GM19240 (cell line): ENCODE measurements around the gene WWOX.

ENCODE experiments used
- DNase-seq: peaks from one replicate; pipeline ENCODE4 v3.0.0; 2011; ENCODE audit warnings: low spot score; ENCODE audit not compliant: insufficient read length

WWOX gene

GRCh38 chr16:79182616-79183015 lies 1083.2 kb downstream of the WWOX start:
- DNase-seq = no peak

GRCh38 chr16:79183571-79183970 lies 1084.1 kb downstream of the WWOX start:
- DNase-seq = no peak

GRCh38 chr16:79184464-79185030 lies 1085.1 kb downstream of the WWOX start:
- no peak for DNase-seq

GRCh38 chr16:79185711-79186110 lies 1086.3 kb downstream of the WWOX start:
- DNase-seq = no peak

DNA sequence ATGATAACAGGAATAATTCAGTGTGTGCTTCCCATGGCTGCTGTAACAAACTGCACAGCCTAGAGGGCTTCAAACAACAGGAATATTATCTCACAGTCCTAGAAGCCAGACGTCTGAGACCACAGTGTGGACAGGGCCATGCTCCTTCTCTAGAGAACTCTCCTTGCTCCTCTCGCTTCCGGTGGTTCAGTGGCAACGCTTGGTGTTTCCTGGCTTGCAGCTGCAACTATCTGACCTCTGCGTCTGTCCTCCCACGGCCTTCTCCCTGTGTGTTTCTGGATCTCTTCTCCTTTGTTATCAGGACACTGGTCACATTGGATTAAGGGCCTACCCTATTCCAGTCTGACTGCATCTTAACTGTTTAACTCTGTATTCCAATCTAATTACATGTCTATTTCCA lies 1086.7 kb downstream of the WWOX start:
- no peak for DNase-seq

DNA sequence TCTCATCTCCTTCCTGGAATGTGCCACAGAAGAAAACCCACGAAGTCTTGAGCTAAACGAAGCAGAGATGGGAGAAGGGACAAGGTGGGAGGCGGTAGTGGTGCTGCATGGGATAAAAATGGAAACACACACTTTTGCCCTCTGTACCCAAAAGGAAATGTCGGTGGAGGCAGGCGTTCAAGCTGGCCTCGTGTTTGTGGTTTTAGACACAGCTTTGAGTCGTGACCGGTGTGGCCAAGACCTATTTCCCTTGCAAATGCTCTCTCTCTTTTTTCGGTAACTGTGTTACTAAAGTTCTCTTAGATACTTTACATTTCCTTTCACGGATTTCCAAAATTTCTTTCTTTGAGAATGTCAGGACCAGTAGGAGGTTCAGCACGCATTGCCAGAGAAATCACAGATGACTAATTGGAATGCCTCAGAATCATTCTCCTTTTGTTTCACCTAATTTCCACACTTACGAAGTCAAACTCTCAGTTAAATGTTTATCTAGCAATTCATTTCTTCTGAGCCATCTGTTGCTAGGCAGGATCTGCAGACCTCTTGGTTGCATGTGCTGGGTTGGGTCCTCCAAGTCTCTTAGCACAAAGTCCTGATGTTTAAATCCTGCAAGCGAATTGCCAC lies 1088.8 kb downstream of the WWOX start:
- DNase-seq = no peak

- DNase-seq = no peak
These were observed 1089.3 kb downstream of the WWOX start for GRCh38 chr16:79188739-79189122.

GRCh38 chr16:79190542-79190941 lies 1091.1 kb downstream of the WWOX start:
- no peak for DNase-seq

GRCh38 chr16:79191933-79192332 lies 1092.5 kb downstream of the WWOX start:
- no peak for DNase-seq

DNA sequence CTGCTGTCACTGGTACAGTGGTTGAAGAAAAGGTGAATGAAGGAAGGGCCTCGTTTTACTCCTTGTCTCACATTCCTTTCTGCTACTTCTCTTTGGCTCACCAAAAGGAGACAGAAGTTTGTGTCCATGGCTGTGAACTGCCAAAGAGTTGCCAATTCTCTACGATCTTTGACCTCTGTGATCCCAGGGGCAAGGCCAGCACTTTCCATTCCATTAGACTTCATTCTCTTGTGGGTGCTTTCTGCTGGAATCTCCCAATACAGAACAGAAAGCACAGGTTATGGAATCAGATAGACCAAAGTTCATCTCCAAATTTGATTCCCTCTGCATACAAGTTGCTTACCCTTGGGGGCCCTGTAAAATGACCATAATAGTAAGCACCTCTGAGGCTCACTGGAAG lies 1093.5 kb downstream of the WWOX start:
- no peak for DNase-seq

DNA sequence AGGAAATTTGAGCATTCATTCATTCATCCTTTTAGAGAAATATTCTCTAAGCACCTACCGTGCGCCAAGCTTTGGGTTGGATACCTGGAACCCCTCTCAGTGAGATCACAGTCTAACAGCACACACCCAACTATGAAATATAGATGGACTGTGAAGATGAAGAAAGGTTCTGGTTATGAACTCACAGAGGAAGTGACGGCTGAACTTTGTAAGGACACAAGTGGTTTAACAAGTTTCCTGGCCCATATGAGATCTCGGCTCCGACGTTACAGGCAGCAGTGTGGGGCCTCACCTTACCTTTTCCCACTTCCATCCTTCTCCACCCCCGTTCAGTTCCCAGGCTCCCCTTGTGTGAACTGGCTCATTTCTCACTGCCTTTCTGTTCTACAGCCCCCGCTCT lies 1094.8 kb downstream of the WWOX start:
- DNase-seq = no peak

- DNase-seq = no peak
These were observed 1096.5 kb downstream of the WWOX start for GRCh38 chr16:79195938-79196337.

GRCh38 chr16:79201436-79201835 lies 1102.0 kb downstream of the WWOX start:
- DNase-seq = no peak

- DNase-seq = no peak
These were observed 1103.5 kb downstream of the WWOX start for GRCh38 chr16:79202977-79203376.

GRCh38 chr16:79204486-79204885 lies 1105.0 kb downstream of the WWOX start:
- DNase-seq = no peak

DNA sequence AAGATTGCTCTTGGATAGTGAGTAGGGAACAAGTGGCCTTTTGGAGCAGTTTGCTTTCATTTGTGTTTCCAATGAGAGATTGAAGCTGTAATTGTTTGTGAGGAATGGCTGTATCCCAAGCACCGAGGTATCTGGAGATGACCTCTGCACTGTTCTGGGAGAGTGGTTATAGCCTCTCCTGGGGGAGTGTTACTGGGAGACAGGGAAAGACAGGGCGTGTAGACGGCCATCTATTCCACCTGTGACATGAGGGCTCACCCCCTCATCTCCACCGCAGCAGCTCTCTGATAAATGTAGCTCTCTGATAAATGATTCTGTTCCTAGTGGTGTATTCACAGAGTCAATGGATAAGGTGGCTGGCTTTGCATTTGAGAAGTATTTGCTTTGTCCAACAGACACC lies 1107.4 kb downstream of the WWOX start:
- no peak for DNase-seq

DNA sequence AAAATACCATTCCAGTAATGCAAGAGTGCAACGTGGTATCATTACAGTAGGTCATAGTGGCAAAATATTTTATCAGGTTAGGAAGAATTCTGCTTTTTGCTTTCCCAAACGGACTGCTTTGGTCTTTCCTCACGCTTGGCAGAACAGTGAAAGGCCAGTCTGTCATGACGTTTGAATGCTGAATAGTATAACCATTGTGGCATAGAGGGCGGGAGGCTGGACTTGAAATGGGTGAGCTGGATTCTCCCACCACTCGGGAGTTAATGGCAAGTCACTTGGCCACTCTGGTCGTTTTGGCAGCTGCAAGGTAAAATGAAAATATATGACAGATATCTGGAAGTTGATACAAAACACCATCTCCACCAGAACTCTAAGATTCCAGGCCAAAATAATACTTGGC lies 1109.9 kb downstream of the WWOX start:
- no peak for DNase-seq

DNA sequence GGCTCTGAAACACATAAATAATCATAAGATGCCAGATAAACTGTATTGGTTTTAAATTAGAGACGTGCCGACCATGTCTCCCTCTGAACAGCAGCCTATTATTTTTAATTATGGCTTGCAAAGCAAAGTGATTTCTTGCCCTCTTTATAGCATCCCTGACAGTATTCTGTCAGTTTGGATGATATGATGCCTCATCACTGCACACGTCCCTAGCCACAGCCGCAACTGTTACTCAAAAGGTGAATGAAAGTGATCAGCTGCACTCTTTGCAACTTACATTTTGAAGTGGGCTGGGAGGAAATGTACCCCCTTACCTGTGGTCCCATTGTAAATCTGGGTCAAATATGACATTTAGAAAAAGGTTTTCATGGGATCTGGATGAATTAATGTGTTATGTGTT lies 1111.2 kb downstream of the WWOX start:
- DNase-seq = no peak

DNA sequence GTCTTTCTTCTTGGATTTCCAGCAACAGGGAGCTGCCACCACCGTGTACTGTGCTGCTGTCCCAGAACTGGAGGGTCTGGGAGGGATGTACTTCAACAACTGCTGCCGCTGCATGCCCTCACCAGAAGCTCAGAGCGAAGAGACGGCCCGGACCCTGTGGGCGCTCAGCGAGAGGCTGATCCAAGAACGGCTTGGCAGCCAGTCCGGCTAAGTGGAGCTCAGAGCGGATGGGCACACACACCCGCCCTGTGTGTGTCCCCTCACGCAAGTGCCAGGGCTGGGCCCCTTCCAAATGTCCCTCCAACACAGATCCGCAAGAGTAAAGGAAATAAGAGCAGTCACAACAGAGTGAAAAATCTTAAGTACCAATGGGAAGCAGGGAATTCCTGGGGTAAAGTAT lies 1112.1 kb downstream of the WWOX start:
- no peak for DNase-seq

- no peak for DNase-seq
These were observed 1112.8 kb downstream of the WWOX start for GRCh38 chr16:79212114-79212791.

- no peak for DNase-seq
These were observed 1113.8 kb downstream of the WWOX start for GRCh38 chr16:79213214-79213613.

- no peak for DNase-seq
These were observed 1115.8 kb downstream of the WWOX start for GRCh38 chr16:79215289-79215688.

DNA sequence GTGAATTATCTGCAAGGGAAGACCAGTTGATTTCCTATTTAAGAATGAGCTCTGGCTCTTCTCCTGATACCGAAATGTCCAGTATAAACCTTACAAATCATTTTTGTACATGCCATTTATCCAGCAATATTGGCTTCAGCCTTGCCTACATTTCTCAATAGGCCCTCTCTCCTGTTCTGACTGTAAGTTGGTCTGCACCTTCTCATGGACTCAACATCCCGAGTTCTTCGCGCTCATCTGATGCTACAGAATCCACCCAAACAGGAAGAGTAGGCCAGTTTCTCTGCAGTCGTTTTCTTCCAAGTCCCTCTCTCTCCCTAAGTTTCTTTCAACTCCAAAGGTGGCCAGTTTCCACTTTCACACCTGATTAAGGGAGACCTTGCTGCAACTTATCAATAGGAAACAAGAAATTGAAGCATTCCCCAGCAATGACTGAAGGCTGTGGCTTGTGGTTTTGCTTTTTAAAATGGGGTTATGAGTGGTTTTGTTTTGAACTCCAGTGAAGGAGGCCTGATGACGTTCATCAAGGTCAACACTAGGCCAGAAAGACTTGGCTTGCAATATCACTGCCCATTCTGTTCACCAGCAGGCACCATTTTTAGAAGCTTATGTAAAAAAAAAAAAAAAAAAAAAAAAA lies 1118.0 kb downstream of the WWOX start:
- DNase-seq = no peak
